ENCODE measurements around the gene MAP3K8.
"Not testable (repeated sequence)": the region's sequence is repeated elsewhere in the genome, so short reads cannot be mapped to it uniquely, and the experiment has no call there.

MAP3K8 gene

DNA sequence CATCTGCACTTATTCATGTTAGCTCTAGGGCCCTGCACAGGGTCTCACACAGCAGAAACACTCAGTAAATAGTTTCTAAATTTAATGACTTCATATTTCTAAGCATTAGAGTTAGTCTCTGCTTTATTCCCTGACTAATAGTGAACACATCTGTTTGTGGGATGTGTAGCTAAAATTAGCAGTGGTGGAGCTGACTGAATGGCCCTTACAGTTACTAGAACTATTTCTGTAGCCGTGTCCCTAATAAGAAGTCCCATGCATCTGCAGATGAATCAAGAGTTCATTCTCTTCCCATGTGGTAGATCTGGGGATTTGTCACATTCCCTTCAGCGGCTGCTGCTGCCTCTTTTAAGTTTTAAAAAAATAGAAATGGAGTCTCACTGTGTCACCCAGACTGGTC is 11.7 kb downstream of the MAP3K8 start:
- no peak for DNase-seq

DNA sequence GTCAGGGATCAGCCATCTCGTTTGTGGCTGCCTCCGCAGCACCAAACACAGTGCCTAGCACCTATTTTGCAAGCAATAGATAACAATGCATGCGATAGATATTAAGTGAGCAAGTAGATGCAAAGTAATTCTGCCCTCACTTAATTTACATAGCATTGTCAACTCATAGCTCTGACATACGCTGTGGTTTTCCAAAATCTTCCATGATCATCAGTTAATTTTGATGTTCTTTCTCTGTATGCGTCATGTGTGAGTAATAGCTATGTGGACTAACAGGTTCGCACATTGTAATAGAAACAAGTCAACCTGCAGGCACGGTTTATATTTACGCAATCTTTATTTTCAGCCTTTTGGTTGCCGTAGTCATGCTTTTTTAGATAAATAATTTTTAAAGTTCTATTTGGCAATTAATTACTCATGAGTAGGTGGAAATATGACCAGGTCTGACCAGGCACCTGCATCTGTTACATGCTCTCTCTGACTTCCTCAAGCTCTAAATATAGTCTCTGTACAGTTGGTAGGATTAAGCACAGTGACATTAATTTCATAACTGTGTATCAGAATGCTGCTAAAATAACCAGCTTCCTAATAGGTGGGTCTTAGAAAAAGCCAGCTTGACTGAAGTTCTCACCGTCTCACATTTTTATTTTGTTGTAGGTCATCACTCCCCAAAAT is 13.3 kb downstream of the MAP3K8 start:
- no peak for DNase-seq

DNA sequence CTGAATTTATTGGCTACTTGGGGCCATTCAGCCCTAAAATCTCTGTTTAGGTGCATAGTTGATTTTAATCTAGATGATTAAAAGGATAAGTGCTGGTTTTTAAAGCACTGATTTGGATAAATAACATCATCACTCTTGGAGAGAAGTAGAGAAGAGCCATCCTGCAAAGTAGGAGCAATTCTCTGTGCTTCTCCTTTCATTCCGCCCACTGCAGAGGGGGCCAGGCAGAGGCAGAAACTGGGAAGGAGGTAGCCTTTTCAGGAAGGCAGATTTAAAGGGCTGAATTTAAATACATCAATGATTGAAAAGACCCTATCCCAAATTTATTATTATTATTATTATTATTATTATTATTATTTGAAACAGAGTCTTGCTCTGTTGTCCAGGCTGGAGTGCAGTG is 14.1 kb downstream of the MAP3K8 start:
- no peak for DNase-seq

DNA sequence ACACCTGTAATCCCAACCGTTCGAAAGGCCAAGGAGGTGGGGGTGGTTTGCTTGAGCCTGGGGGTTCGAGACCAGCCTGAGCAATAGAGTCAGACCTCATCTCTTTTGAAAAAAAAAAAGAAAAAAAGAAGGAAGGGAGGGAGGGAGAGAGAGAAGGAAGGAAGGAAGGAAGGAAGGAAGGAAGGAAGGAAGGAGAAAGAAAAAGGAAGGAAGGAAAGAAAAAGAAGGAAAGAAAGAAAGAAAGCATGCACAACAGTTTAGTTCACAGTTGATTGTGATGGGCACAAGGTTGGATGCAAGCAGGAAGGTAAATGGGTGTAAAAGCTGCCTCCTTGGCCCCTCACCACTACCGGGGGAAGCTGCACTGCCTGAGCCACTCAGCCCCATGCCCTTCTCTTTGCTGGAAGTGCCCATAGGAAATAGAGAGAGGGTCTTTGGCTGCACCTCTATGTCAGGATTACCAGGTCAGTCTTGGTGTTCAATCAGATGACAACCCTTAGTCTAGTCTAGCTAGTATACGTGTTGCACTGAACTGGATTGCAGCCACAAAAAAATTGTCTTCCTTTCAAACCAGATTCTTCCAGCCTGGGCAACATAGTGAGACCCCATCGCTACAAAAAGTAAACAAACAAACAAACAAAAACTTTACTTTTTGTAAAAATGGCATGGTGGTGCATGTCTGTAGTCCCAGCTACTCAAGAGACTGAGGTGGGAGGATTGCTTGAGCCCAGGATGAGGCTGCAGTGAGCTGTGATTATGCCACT is 20.0 kb downstream of the MAP3K8 start:
- DNase-seq: no peak

DNA sequence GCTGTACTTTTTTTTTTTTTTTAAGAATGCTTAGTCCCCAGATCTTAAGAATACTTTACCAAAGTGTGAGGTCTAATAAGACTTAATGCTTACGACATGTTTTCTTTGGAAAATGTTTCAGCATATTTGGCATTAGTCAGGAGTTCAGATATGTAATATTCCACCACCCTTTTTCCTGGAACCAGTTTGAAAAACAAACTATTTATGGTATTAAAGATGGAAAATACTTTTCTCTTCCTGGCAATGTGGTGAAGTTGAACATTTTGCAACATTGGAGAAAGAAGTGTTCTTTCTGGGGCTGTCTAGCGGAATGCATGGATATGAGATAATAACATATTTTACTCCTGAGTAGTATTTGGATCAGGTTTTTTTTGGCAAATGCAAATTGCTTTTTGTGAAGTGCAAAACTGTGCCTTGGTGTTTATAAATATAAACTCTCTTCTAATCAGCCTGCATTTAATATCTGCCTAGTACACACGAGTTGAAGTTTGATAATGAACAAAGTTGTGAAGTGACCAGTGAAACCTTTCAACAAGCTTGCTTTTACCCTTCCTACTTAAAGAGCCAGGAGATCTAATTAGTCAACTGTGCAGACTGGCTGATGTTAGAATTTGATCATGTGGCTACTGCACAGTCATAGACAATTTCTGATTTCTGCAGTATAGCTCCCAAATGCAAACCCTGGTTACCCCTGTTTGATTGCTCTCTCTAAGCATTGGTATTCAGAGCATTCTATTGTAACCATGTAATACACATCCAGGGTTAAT is 20.9 kb downstream of the MAP3K8 start:
- no peak for DNase-seq

DNA sequence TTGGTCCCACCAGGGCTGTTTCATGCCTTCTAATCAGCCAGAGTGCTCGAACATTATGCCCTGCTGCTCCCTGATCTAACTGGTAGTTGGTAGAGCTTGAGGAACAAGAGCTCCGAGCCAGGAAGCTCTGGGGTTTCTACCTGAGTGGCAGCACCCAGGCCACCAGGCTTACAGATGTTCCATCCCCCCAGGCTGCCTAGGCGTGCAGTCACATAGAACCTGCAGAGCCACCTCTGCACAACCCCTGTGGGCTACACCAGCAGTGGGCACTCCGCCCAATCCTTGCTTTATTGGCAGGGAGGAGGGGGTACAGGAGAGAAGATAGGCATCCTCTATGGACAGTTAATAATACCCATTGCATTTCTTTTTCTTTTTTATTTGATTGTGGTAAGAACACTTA is 21.8 kb downstream of the MAP3K8 start:
- DNase-seq: peak in 1 of 58 donors; percentile 4

DNA sequence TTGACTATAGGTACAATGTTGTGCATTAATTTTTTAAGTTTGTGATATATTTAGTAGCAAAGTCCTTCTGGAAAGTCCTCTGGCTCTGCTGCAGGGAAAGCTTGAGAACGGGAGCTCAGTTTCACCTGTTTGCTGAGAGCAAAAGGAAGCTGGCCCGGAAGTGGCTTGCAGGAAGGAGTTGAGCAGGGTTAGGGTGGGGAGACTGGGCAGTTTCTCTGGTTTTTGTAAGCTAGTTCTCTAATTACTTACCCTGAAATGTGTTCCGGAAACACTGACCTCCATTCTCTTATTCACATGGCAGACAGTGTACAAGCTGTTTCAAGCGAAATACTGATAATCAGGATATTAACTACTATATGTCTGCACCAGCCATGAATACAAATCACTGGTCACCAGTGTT is 22.3 kb downstream of the MAP3K8 start:
- DNase-seq: no peak

DNA sequence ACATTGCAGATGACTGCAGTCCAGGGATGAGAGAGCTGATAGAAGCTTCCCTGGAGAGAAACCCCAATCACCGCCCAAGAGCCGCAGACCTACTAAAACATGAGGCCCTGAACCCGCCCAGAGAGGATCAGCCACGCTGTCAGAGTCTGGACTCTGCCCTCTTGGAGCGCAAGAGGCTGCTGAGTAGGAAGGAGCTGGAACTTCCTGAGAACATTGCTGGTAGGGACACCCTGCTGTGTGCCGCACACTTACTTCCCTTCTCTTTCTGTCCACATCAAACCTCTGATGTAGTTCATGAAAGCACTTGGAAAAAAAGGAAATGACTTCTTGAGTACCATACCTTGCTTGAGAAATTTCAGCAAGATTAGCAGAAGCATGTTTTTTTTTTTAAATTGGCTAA is 25.3 kb downstream of the MAP3K8 start:
- DNase-seq: peak in 10 of 58 donors; percentile 8 to 36 (median 17)

DNA sequence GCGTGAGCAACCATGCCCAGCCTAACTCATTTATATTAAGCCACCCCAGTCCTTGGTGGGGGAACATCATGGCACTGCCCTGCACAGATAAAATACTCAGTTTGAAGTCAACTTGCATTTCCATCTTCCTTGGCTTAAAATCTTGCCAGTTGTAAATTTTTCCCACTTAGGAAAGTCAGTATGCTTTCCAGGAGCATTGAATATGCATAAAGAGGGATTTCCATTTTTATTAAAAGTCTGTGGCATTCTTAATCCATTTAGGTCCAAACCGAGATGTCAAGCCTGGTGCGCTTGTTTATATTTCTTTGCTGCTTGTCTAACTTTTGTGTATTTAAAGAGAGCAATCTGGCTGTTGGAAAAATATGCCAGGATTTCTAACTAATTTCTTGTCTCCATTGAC is 26.1 kb downstream of the MAP3K8 start:
- DNase-seq: no peak

DNA sequence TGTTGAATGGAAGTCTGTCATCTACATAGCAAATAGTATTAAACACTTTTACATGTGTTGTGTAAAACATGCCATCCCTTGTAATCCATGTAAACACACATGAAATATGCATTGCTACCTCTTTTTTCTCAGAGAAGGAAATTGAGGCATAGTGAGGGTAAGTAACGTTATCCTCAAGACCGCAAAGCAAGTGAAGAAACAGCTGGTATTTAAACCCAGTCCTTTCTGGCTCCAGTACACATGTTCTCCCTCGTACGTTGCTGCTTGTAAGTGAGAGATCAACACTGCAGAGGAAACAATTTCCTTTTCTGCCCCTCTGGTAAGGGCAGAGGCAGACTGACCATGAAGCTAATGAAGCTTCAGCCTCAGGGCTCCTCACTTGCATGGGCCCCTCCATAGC is 28.5 kb downstream of the MAP3K8 start:
- DNase-seq: no peak

DNA sequence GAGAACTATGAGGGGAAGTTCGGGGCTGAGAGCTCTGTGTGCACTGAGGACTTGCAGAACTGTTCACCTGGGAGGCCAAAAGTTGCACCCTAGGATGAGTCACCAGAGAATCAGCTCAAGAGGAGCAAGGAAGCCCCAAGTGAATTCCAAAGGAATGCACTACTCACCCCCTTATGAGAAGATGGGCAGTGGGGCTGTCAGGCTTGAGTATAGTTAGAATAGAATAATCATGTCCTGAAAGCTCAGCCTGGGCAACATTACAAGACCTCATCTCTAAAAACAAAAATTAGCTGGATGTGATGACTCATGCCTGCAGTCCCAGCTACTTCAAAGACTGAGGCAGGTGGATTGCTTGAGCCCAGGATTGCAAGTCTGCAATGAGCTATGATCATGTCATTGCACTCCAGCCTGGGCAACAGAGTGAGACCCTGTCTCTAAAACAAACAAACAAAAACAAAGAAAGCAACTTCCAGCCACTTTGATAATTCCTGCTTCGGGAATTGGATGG is 30.0 kb downstream of the MAP3K8 start:
- DNase-seq: no peak

DNA sequence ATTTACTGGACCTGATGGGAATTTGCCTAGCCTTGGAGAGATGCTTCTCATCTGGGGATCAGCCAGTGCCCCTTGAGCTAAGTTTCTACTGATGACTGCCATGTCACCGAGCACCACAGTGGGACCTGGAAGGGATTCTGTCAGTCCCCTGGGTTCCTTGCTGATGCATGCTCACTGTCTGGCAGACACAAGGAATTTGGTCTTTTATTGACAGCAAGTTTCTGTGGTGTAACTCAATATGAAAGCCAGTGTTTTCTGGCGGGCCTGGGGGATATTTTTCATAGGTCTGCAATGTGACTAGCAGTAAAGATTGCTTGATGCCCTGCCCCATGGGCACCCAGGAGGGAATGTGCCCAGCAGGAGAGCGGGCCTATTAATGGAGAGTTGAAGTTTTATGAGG is 30.7 kb downstream of the MAP3K8 start:
- DNase-seq: no peak

DNA sequence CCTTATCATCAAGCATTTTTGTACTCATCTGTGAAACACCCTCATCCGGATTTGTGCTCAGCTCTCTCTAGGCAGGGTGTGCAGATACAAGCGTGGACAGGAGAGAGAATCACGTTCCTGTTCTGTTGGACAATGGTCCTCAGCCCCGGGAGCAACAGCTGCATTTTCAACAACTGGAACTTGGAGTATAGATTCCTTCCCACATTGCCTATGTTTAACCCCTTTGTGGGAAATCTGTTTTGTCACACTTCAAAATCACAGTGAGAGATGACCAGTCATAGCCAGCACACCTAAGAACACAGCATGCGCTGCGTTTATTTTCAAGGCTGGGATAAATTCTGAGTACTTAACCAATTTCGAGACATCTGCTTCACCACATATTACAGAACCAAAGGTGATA is 32.5 kb downstream of the MAP3K8 start:
- DNase-seq: no peak

DNA sequence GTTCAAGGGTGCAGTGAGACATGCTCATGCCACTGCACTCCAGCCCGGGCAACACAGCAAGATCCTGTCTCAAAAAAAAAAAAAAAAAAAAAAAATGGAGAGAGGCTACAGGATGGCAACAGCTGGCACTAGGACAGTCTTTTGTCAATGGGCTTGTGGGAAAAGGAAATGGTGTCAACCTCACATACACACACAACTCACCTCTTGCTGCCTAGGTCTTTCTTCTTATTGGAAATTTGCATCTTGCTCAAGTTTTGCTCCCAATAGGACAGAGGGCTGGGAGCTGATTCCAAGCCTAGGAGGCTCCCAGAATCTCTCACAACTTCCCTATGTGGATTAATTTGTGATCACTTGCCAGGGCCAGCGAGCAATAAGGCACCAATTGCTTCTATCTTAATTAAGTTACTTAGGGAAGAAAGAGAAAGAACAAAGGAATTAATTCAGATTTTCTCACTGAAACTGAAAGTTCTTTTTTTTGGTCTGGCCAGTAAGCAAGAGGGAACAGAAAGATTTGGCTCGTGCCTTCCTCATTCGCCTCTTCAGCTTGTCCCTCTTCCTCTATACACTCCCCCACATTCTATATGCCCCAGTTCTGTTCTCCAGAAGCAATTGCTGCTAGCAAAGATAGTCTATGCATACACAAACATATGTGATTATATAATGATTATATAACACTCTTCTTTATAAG is 33.8 kb downstream of the MAP3K8 start:
- peak in 6 of 58 donors; percentile 7 to 58 (median 14) for DNase-seq

DNA sequence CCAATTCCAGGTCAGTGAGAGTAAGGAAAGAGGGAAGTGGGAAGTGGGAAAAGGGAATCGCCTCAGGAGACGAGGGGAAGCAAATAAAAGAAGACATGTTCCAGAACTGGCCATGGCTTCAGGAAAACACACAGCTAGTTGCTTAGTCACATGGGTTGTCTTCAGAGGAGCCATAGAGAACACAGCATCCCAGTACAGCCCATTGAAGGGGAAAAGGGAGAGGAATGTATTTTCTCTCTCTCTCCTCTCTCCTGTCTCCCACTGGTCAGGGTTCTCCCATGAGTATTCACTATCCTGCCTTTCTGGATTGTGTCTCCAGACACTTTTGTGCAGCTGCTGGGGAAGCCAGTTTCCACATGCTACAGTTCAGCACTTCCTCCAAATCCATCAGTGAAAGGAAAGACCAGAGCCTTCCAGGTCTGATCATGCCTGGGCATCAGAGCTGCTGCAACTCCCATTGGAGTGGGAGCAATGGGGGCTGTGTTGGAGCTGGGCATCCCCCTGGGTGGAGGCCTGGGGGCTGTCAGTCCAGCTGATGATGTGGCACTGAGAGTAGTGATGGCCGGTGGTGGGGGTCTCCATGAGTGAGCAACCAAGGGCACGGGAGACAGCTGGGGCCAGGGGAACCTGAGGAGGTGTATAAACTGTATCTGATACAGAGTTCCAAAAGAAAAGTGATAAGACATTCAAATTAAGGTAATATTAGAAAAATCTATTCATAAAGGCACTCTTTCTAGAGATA is 38.6 kb downstream of the MAP3K8 start:
- no peak for DNase-seq

DNA sequence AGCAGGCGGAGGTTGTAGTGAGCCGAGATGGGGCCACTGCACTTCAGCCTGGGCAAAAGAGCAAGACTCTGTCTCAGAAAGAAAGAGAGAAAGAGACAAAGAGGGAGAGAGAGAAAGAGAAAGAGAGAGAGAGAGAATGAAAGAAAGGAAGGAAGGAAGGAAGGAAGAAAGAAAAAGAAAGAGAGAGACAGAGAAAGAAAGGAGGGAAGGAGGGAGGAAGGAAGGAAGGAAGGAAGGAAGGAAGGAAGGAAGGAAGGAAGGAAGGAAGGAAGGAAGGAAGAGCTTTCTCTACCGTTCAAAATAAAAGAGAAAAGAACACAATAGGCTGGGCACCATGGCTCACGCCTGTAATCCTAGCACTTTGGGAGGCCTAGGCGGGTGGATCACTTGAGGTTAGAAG is 41.5 kb downstream of the MAP3K8 start:
- DNase-seq: not testable (repeated sequence)

DNA sequence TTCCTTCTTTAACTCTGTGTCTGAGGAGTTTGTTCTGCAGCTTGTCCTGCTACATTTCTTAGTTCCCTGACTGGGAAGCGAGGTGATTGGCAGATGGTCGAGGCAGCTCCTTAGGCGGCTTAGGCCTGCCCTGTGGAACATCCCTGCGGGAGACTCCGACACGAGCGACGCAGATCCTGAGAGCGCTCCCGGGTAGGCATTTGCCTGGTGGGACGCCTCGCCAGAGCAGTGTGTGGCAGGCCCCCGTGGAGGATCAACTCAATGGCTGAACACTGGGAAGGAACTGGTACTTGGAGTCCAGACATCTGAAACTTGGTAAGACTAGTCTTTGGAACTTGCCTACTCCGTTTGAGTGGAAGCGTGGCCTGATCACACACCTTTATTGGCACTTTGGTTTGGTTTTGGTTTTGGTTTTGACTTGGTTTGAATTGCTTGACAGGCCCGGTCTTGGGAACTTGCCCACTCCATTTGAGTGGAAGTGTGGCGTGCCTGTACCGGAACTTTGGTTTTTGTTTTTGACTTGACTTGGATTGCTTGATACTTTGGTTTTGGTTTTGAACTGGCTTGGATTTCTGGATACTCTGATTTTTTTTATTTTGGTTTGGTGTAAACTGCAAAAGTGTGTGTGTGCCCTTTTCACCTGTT is 42.6 kb downstream of the MAP3K8 start:
- no peak for DNase-seq

DNA sequence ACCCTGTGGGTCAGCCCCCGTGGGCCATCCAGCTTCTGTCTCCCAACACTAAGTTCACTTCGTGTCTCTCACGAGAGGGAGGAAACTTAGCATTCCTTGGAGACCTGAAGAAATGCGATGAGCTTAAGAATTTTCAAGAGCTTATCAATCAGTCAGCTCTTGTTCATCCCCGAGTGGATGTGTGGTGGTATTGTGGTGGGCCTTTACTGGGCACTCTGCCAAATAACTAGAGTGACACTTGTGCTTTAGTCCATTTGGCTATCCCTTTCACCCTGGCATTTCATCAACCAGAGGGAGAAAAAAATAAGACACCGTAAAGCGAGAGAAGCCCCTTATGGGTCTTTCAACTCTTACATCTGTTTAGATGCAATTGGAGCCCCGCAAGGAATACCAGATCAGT is 45.5 kb downstream of the MAP3K8 start:
- DNase-seq: not testable (repeated sequence)

DNA sequence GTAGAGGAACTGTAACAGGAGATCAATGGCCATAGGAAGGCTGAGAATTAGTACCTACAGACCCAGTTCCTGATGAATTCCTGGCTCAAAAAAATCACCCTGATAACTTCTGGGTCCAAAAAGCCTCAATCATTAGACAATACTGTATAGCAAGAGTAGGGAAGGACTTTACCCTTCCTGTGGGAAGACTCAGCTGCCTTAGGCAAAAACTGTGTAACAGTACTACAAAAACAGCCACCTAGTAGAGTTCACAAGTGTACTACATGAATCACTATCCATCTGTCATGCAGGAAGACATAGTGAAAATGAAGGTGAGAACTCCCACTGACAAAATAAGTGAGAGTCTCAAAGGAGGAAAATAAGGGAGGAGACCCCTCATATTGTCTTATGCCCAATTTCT is 47.6 kb downstream of the MAP3K8 start:
- no peak for DNase-seq

DNA sequence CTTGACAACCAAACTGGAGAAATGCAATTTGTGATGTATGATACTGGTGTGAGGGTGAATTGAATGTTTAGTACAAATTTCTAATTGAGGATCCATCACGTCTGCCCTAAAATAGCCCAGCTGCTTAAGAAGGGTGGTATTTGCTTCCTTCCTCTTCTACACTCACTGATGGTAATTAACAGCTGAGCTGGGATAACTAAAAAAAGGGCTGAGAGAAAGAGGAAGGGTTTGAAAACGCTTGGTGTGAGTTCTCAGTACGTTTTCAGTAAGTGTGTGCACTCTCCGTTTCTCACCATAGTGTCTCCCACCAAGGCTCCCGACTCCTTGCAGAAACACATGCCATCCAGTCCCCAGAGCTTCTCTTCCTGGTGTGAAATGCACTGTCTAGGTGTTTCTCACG is 54.3 kb downstream of the MAP3K8 start:
- DNase-seq: peak in 1 of 58 donors; percentile 18

All from anterior cingulate cortex (tissue), 58 donors.